NCI-H1436 (cell line): ENCODE results near the gene C1orf94.
A peak's percentile ranks its signal among the peaks of the same experiment; 100 is the strongest.
"Not testable (repeated sequence)": the region's sequence is repeated elsewhere in the genome, so short reads cannot be mapped to it uniquely, and the experiment has no call there.

Source experiments
- DNase-seq: peaks from one replicate; lab custom pipeline; 2025; lab: John Stamatoyannopoulos, UW

Gene C1orf94

DNA sequence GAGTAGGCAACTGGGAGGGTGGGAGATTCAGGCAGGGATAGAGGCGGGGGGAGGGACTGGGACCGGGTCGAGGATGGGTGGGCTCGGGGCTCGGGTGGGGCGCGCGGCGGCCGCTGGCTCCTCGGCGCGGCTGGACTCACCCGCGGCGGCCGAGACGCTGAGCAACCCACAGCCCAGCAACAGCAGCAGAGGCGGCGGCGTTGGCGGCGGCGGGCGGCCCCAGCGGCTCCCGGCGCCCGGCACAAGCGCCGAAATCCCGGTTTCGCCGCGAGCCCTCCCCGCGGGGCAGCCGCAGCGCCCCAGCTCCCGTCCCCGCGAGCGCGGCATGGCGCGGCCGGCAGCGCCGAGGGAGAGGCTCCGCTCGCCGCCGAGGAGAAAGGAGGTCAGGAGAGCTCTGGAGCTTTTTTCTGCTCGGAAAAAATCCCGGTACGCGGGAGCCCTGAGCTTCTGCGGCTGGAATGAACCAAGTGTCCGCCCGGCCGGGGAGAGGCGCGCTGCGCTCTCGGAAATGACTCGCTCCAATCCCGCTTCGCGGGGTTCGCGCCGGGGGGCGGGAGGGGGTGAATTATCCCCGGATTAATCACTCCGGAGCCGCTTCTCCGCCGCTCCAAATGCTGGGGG is 11.8 kb upstream of the C1orf94 start, which contains the start of gene CSMD2:
TSS of gene CSMD2 (minus strand) at position 460 of the 621 bp plus-strand sequence. CDS start at position 327, 133 bp downstream.
- peak; percentile 23 for DNase-seq

DNA sequence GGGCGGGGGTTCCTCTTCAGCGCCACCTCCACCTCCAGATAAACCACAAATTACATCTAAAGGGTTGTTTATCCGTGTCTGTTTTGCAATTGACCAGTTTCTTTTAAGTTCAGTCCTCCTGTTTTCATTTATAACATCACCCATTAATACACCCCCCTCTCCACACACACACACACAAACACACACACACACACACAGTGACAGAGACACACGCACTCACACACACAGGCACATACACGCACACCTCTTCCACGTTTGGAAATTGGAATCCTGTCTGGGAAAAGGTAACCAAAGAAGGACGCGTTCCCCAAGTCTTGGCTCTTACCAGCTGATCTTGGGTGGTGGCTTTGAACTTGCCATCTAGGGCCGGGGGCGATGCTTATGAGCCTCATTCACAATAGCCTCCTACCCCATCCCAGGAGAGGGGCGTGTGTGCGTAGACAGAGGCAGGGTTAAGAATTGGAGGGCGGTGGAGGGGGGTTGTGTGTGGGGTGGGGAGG is 11.2 kb upstream of the C1orf94 start:
- no peak for DNase-seq

DNA sequence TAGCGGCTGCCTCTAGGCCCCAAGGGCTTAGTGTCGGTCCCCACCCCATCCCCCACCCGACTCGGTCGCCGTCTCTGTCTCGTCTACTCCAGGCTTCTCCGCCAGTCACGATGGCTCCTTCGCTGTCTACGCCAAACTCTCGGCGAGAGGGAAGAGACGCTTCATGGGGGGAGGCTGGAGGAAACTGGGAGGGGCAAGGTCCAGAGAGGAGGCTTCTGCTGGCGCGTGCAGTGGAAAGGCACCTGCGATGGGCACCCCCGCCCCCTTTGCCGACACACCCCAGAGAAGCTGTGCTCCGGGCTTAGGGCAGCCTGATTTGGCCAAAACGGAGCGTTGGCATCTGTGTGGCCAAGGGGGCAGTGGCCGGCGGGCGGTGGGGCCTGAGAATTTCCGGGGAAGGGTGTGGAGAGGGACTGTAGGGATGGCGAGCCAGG is 10.5 kb upstream of the C1orf94 start:
- no peak for DNase-seq

DNA sequence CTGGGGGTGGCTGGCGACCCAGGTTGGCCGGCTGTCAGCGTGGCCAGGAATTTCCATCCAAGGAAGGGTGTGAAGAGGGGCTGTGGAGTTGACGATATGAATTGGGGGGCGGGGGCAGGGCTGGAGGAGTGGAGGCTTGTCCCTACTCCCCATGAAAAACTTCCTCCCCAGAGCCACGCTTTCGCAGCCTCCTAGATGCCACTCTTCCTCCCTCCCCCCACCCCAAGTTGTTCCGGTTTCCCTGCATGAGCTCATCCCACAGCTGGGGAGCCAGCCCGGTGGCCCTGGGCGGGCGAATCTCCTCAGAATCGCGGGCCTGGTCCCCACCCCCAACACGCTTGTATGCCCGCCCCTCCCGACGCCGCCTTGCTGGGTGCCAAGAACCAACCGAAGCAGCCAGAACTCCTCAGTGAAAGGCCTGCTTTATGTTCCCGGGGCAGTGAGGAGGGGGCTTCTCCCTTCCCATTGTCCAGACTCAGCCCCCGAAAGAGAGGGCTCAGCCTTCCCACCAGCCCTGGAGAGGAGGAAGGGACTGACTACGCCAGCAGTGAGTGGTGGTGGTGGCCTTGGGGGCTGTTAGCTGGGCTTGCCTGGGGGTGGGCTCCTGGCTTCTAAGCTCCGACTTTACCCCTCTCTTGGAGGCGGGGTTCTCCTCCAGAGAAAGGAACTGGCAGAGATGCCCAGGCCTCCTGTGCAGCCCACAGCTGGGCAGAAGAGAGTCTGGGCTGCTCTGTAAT is 9.9 kb upstream of the C1orf94 start:
- no peak for DNase-seq

DNA sequence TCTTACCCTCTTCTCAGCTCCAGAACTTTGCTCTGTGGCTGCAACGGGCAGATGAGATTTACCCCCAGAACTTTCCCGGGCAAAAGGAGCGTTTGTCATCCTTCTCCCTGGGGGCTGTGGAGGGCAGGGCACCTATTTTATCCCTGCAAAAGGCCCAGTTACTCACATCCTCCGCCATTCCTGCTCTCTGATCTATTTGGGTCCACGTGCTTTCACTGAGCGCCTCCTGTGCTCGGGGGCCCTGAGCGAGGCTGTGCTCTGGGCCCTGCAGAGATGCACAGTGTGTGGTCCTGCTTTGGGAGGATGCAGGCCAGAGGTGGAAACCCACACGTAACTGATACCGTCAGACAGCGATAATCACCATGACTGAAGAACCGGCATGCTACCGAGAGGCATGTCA is 9.3 kb upstream of the C1orf94 start:
- no peak for DNase-seq

DNA sequence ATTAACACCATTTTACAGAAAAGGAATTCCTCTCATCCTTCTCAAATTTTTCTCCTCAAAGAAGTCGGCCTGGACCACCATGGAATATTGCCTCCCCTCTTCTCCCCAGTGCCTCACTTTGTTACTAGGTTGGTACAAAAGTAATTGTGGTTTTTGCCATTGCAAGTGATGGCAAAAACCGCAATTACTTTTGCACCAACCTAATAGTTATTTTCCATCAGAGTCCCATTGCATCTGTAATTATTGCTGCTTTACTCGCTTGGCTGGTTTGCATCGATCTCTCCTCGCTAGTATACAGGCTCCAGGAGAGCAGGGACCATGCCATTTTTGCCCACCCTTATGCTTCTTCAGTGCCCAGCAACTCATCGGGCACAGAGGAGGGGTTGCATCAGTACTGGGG is 963 bp upstream of the C1orf94 start:
- no peak for DNase-seq

DNA sequence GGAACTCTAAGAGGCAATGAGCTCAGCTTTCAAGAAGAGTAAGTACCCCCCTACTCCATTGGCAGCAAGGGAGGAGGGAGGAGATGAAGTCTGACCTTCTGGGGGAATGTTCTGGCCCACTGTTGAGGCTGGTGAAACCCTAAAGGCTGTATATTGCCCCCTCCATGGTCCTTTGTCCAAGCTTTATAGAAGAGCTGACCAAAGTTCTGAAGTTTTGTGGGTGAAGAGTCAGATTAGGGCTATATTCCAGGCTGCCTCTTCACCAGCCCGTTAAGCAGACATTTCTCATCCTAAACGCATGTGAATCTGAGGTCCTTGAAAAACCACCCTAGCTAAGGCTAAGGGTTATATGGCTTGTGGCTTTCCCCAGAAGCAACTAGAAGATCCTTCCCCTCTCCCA is 1.4 kb downstream of the C1orf94 start:
- DNase-seq = no peak

DNA sequence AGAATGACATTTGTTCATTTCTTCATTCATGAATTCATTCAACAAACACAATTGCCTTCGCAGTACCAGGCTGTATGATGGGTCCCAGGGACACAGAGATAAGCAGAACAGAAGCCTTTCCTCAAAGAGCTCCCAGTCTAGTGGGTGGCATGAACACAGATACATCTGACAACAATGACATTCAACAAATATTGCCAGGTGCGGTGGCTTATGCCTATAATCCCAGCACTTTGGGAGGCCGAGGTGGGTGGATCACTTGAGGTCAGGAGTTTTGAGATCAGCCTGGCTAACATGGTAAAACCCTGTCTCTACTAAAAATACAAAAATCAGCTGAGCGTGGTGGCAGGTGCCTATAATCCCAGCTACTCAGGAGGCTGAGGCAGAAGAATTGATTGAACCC is 6.7 kb downstream of the C1orf94 start:
- DNase-seq = not testable (repeated sequence)

DNA sequence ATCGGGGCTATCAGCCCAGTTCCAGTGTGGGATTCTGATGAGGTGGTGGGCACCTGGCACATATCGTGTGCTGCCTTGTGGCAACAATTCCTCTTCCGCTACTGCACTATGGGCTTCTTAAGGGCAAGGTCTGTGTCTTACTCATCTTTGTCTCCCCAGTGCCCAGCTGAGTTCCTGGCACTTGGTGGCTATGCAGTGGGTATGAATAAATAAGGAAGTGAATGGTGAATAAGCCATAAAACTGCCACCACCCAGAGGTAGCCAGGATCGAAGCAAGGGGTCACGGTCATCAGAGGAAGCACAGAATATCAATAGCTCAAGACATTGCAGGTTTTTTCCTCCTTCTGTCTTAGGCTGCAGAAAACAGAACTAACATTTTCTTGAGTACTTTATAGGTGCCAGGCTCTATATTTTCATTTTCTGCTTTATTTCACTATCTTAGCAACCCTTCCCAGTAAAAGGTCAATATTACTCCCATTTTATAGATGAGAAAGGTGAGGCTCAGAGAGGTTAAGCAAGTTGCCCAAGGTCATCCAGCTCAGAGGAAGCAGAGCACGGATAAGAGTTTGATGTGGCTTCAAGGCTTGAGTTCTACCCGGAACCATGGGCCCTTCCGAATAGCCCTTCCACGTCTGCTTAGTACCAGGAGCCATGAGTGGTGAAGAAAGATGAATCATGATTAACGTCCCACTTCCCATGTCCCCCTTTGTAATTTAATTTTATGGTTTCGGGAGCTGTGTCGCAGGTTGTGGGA is 10.2 kb downstream of the C1orf94 start:
- DNase-seq = no peak

DNA sequence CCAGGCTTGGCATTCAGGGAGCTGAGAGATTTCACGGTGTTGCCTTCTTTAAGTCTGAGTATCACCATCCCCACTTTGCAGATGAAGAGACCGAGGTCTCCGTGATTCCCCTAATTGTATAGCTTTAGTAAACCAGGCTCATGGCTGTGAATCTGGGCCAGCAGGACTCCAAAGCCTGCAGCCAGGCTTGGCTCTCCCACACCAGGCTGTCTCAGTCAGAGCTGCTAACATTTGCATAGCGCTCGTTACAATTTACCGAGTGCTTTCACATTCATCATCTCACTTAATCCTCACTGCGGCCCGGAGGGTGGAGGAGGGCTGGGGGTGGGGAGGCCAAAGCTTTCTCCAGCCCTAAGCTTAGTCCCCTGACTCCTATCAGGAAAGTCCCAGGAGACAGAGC is 11.7 kb downstream of the C1orf94 start:
- DNase-seq = no peak

DNA sequence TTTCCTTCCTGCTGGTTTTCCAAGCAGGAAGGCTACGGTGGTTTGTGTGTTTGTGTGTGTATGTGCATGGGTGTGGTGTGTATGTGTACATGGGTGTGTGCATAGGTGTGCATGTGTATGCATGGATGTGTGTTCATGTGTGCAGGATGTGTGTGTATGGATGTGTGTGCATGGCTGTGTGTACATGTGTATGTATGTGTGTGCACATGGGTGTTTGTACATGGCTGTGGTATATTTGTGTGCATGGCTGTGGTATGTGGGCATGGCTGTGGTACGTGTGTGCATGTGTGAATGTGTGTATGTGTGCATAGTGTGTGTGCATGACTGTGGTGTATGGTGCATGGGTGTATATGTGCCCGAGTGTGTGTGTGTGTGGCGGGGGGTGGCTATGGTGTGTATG is 12.3 kb downstream of the C1orf94 start:
- no peak for DNase-seq

DNA sequence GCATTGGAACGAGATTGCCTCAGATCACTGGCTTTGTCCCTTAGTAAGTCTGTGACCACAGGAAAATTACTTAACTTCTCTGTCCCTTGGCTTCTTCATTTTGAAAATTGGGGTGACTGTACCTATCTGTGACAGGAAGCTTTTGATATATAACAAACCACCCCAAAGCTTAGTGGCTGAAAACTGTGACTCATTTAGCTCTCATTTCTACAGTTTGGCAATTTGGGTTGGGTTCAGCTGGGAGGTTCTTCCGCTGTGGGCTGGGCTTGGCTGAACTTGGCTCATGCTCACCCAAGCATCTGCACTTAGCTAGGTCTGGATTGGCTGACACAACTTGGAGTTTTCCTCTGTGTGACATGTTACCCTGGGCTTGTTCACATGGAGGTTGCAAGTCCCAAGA is 14.0 kb downstream of the C1orf94 start:
- DNase-seq = no peak

DNA sequence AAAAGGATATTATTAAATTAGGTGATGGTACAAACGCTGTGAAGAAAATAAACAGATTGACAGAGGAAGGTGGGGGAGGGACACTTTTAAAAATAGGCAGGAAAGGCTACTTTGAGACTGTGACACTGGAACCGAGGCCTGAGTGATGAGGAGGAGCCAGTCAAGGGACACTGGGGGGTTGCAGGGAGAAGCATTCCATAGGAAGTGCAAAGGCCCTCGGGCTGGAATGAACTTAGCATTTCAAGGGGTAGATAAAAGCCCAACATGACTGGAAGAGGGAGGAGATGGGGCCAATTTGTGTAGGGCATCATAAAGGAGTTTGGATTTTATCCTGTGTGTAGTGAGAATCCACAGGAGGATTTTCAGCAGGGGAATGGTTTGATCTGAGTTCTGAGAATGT is 15.9 kb downstream of the C1orf94 start:
- DNase-seq = no peak

DNA sequence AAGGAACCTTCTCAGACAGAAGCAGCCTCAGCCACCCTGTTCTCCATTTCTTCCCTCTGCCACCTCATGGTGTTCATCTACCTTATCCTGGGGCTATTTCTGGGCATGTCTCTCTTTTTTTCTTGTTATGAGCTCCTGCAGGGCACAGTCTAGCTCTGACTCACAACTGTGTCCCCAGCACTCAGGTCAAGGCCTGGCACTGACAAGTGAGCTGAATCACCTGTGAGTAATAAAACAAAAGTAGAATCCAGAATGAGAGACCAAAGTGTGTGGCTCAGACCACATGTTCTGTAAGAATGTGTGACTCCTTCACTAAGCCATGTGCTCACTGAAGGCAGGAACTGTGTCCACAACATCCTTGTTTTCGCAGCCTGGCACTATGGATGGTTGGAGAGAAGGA is 23.2 kb downstream of the C1orf94 start:
- DNase-seq = no peak

DNA sequence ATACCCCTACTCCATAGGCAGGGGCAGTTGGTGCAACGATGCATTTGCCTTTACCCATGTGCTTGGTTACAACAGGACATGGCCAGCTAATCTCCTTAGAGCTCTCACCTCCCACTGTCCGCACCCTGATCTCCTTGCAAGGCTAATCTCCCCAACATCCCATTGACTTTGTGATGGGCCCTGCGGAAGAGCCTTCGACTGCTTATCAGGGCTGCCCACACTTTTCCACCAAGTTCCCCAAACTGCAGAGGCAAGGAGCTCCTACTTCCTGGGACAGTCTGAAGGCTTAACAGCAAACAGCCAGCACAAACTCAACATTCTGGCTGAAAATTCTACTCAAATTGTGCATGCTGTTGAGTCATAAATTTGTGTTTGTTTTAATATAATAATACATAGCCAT is 36.0 kb downstream of the C1orf94 start:
- DNase-seq = no peak

DNA sequence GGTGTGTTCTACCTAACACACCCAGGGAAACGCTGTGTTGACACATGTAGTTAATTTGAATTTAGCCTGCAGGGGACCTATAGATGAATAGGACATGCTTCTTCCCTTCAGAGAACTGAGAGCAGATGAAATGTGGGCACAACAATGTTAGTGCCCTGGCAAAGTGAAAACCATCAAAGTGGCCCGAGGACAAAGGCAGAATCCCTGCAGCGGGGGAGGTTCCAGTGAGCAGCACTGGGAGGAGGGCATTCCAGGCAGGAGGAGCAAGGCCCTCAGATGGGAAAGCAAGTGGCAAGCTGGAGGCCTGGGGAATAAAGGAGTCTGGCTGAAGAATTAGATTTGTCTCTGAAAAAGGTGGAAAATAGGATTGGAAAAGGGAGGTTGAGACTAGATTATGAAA is 37.2 kb downstream of the C1orf94 start:
- no peak for DNase-seq

DNA sequence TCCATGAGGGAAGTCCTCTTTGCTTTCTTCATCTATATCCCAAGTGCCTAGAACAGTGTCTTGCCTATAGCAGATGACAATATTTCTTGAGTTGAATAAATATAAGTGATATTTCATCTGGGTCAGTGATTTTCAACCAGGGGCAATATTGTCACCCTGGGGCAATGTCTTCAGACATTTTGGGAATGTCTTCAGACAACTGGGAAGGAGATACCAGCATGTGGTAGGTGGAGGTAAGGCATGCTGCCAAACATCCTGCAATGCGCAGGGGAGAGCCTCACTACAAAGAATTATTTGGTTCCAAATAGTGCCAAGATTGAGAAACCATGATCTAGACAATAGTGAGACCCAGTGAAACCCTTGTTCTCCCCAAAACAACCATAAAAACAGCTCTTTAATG is 54.7 kb downstream of the C1orf94 start:
- DNase-seq = no peak

DNA sequence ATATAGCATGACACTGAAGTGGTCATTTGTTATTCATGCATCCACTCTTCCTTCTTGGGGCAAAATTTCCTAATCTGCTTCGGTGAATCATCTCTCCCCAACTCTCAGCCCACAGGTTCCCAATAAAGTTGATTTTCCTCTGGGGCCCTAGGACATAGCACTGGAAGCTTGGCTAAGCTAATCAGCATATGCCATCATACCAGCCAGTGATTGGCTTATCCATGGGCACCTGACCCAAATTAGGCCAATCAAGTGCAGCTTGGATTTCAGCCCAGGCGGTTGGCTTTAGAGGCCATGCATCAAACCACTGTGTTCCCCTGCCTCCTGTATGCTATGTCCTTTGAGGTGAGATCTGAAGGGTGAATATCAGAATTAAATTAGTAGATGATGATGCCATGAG is 58.9 kb downstream of the C1orf94 start:
- no peak for DNase-seq

DNA sequence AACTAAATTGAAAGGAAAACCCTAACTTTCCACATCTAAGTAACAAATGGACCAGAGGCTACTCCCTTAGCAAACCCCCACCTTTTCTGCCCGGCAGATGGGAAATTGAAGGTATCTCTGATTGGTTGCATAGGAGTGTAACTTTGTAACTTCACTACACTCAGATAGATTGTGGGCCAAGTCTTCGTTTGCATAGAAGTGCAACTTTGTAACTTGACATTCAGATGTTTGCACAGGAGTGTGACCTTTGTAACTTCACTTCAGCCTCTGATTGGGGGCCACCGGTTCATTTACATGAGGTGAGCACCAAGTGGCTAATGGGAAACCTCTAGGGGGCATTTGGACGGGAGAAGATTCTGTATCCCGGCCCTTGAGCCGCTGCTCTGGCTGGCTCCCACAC is 59.4 kb downstream of the C1orf94 start:
- DNase-seq = no peak

DNA sequence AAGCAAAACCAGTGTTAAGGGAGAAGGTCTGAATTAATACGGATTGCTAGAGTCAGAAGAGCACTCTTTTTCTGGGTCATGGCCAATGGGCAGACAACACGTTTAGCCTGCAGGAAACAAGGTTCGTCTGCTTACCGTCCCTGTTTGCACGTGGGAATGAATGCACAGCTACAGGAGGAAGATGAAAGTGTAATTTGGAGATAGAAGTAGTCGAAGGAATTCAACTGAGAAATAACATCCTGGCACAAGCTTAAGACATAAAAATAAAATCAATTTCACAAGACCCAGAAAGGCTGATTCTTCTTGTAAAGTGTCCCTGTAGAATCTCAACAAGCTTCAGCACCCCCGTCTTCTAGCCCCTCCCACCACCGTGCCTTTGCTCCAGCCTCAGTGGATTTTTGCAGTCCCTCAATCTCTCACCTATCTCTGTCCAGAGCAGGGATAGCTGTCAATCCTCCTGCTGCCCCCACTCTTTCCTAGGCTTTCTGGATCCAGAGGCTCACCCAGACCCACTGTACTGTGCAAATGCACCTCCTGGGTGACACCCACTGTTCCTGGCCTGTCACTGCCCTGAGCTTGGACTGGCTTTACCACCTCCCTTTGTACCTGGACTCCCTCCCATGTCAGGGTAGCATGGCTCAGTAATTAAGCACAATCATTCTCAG is 60.6 kb downstream of the C1orf94 start:
- no peak for DNase-seq

DNA sequence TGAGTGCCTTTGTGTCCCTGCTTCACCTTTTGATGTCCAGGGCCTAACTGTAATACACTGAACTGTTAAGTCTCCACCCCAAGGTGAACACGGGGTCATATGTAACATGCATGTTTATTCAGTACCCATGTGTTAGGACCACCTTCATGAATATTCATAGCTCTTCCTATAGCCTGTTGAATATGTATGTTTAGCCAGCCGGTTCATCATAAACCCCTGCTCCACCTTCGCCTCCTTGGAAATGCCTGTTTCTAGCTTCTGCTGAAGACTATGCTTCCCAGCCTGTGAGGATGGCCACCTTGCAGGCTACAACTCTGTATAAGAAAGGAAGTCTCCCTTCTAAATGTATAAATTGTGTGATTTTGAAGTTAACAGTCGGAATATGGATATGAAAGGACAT is 69.3 kb downstream of the C1orf94 start:
- DNase-seq = no peak

DNA sequence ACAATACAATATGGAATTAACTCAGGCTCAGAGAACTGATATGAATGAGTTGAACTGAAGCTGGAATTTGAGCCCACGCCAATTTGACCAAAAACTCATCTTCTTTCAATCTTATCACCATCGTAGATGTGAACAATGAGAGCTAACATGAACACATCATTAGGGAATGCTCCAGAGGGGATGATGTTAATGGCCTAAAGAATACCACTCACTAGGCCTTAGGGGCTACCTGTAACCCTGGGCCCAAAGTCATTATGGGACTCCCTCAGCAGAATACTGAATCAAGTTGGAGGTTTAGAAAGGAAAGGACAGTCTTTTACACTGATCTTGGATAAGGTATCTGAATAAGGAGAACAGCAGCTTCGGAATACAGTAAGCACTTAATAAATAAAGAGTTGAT is 73.6 kb downstream of the C1orf94 start:
- DNase-seq = no peak
